Thoracic aorta (tissue), 2 donors: ENCODE measurements around the gene GUCA2A. TPM values are rescaled to one million over a fixed set of nuclear protein-coding genes. Genes with fewer than 3 reads are reported as not detected.

Experiments used
- ATAC-seq: fragments of 150-250 bp; one replicate; pipeline ENCODE4 v1.8.0; 2017; ENCODE audit warnings: low read depth; ENCODE audit not compliant: insufficient number of reproducible peaks, low FRiP score
- DNase-seq: peaks from one replicate; pipeline ENCODE4 v3.0.0-alpha.2; 2020; ENCODE audit warnings: low spot score
- H3K27ac ChIP-seq, 2 donors: fragments of 200-600 bp; sonication (generic); 1 replicate in 1 of 2; 2 replicates in 1 of 2; pipeline ENCODE4 v1.5.1; 2016; ENCODE audit warnings: mild to moderate bottlenecking in 2 of 2, moderate library complexity in 2 of 2
- H3K27me3 ChIP-seq: fragments of 200-600 bp; sonication (generic); replicated peaks from 2 replicates; pipeline ENCODE4 v1.6.0; 2016; ENCODE audit warnings: mild to moderate bottlenecking; ENCODE audit not compliant: insufficient read depth
- H3K36me3 ChIP-seq: fragments of 200-600 bp; sonication (generic); one replicate; pipeline ENCODE4 v1.5.1; 2016
- H3K4me1 ChIP-seq, 2 donors: fragments of 200-600 bp; sonication (generic); 1 replicate in 1 of 2; 2 replicates in 1 of 2; pipeline versions ENCODE4 v1.5.1 to v1.6.0; 2016; ENCODE audit warnings: low read depth in 2 of 2, mild to moderate bottlenecking in 1 of 2; ENCODE audit not compliant: control insufficient read depth in 1 of 2
- H3K4me3 ChIP-seq: fragments of 200-600 bp; sonication (generic); 2 replicates; pipeline ENCODE4 v1.5.1; 2016; ENCODE audit warnings: mild to moderate bottlenecking
- H3K9me3 ChIP-seq: fragments of 200-600 bp; sonication (generic); 2 replicates; pipeline ENCODE4 v1.5.1; 2016
- CTCF ChIP-seq: fragments of 200-600 bp; sonication (generic); IDR thresholded peaks from one replicate; pipeline ENCODE4 v1.5.1; 2019; ENCODE audit warnings: antibody characterized with exemption
- total RNA-seq, 2 donors: library from RNA; depleted of rRNA; stranded (reverse); fragments of >200 nt; gene quantifications; one replicate each; pipeline versions ENCODE4 v1.1.0 to v1.2.3, GENCODE V29; 2016

Gene GUCA2A
- total RNA-seq, 2 donors from 2014 or later: not detected

GRCh38 chr1:42148166-42148565 lies 16.4 kb downstream of the GUCA2A start:
- H3K9me3 ChIP-seq: no peaks in the 10 kb centered on the region
- H3K27me3 ChIP-seq: no peaks in the 10 kb centered on the region
- no peaks in the 10 kb centered on the region for H3K36me3 ChIP-seq
- ATAC-seq (no peak), DNase-seq (no peak)
- no peak overlapping the region for H3K4me3 ChIP-seq
- no peaks in the 10 kb centered on the region for H3K4me1 ChIP-seq
- no peak overlapping the region for H3K27ac ChIP-seq
- TF ChIP-seq CTCF: no peak

- Histone ChIP-seq H3K4me3 (no peak overlapping the region), H3K4me1 (no peaks in the 10 kb centered on the region), H3K36me3 (no peaks in the 10 kb centered on the region), H3K27me3 (no peaks in the 10 kb centered on the region), H3K9me3 (no peaks in the 10 kb centered on the region), H3K27ac (no peak overlapping the region)
- TF ChIP-seq CTCF: peak; percentile 77
- DNase-seq (no peak), ATAC-seq (no peak)
These were observed 17.8 kb downstream of the GUCA2A start for GRCh38 chr1:42146626-42147320.

- Histone ChIP-seq H3K36me3 (no peaks in the 10 kb centered on the region), H3K27ac (no peak overlapping the region), H3K9me3 (no peaks in the 10 kb centered on the region), H3K4me3 (no peak overlapping the region), H3K4me1 (no peaks in the 10 kb centered on the region), H3K27me3 (no peaks in the 10 kb centered on the region)
- ATAC-seq: no peak
- DNase-seq: no peak
- TF ChIP-seq CTCF: no peak
These were observed 18.6 kb downstream of the GUCA2A start for GRCh38 chr1:42145764-42146625.

DNA sequence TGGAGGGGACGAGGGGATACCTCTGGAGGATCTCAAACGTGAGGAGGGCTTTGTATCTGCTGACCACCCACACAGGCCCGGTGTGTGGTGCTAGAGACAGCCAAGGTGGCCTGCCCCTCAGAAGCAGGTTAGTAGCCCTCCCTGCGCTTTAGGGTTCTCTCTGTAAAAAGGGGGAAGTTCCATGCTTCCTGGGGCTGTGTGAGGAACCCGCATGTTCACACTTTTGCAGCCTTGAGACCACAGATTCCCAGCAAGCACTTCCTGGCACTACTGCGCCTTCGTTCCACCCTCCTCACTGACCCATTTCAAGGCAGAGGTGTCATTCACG lies 19.2 kb downstream of the GUCA2A start:
- Histone ChIP-seq H3K27me3 (no peaks in the 10 kb centered on the region), H3K4me3 (no peak overlapping the region), H3K4me1 (no peaks in the 10 kb centered on the region), H3K27ac (no peak overlapping the region), H3K36me3 (no peaks in the 10 kb centered on the region), H3K9me3 (no peaks in the 10 kb centered on the region)
- TF ChIP-seq CTCF: no peak
- DNase-seq: no peak
- no peak for ATAC-seq

DNA sequence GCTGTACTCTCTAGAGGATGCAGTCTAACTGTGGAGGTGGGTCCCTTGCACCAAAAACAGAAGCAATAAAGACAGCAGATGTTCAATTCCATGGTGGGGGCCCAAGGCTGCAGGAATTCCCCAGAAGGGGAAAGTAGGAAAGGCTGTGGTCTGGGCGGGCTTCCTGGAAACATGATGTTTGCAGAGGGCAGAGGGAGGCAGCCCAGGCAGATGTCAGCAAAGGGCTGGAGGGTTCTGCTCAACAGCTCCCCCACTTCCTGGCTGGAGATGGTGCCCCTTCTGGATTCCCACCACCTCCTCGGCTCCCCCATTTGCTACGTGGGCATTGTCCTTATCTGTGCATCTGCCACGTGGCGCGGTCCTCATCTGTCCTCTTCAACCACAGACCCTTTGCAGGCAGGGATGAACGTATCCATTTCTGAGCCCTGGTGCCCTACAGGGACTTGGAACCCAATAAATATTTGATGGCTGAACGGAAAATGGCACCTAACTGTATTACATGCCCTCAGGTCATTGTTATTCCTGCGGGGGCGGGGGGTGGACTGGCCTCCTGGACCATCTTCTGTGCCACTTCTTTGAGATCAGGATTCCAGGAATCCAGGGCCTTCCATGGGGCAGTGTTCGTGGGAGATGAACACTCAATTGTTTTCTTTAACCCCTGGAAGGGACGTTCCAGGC lies 19.7 kb downstream of the GUCA2A start:
- Histone ChIP-seq H3K27me3 (no peaks in the 10 kb centered on the region), H3K4me1 (no peaks in the 10 kb centered on the region), H3K27ac (no peak overlapping the region), H3K36me3 (no peaks in the 10 kb centered on the region), H3K9me3 (no peaks in the 10 kb centered on the region), H3K4me3 (no peak overlapping the region)
- TF ChIP-seq CTCF: no peak
- no peak for DNase-seq
- ATAC-seq: no peak
